Activated T-helper 1 cell treated with anti-CD3 and anti-CD28 coated beads, Interleukin-2, amount 50 U/mL, for 16 hours (primary cell): ENCODE measurements around the gene IGSF8.
"Not testable (repeated sequence)": the region's sequence is repeated elsewhere in the genome, so short reads cannot be mapped to it uniquely, and the experiment has no call there.

ENCODE experiments used
- DNase-seq, 2 donors: peaks; one replicate each; pipeline ENCODE4 v3.0.0-alpha.2; 2020; ENCODE audit warnings: low read depth in 1 of 2, low spot score in 1 of 2

Gene IGSF8

DNA sequence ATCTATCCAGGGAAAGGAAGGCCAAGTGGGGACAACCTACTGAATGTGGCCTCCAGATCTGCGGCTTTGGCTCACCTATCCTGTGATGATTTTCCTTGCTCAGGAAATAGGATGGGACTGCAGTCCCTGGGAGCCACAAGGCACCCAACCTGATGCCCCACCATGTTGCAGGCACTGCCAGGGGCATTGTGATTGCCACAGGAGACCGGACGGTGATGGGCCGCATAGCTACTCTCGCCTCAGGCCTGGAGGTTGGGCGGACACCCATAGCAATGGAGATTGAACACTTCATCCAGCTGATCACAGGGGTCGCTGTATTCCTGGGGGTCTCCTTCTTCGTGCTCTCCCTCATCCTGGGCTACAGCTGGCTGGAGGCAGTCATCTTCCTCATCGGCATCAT, 29.0 kb upstream of the IGSF8 start:
- no peak for DNase-seq

GRCh38 chr1:160126342-160126741, 27.9 kb upstream of the IGSF8 start:
- DNase-seq, result not testable (repeated sequence)

DNA sequence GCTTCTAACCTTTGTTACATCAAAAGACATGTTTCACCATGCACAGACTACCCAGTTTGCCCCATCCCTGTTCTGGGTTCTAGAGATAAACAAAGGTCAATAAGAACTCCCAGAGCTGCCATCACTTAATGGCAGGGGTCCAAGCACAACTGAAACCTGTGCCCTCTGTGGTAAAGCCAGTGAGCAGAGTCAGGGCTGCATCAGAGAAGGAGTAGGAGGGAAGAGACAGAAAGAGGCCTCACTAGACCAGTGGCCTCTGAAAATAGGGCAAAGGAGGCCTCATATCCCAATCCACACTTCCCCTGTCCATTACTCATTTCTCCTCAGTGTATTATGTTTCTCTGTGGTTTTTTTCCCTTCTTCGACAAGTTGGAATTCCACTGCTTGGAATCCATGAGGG, 27.3 kb upstream of the IGSF8 start:
- DNase-seq, result no peak

DNA sequence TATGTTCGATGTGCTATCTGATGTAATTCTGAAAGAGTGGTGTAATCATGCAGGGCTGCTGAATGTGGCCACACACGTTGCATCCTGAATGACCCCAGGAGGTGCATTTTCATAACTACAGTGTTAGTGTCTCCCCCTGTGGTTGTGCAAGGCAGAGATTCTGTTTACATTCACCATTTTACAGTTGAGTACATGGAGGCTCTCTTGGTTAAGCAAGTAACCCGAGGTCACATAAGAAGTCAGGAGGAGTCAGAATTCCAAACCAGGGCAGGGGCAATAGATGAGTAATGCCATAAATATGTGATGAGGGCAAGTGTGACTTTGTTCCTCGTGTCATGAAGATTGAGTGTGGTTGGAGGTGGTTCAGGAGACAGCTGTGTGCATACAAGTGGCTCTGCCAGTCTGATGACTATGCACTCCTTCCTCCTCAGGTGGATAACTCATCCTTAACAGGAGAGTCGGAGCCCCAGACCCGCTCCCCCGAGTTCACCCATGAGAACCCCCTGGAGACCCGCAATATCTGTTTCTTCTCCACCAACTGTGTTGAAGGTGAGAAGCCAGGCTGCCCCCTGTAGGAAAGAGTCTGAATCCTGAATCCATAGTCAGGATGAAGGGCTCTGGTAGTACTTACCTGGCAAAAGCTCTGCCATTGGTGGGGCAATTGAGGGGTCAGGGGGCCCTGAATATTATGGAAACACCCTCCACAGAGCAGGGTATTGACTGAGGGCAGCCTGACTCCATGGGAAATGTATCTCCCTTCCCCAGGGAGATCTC, 26.5 kb upstream of the IGSF8 start:
- no peak for DNase-seq

GRCh38 chr1:160123726-160124125, 25.3 kb upstream of the IGSF8 start:
- DNase-seq, result no peak

GRCh38 chr1:160122978-160123495, 24.6 kb upstream of the IGSF8 start:
- DNase-seq, result no peak

- DNase-seq, result no peak
Observed at GRCh38 chr1:160121388-160121787, 23.0 kb upstream of the IGSF8 start.

GRCh38 chr1:160120797-160121196, 22.4 kb upstream of the IGSF8 start:
- DNase-seq, result no peak

DNA sequence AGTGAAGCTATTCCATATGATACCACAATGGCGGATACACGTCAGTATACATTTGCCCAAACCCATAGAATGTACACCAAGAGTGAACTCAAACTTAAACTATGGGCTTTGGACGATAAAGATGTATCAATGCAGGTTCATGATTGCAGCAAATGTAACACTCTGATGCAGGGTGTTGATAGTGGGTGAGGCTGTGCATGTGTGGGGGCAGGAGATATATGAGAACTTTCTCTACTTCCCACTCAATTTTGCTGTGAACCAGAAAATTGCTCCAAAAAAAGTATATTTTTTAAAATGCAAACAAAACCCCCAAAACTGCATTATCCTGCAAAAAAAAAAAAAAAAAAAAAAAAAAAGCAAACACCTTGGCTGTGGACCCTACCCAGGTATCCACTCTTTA, 20.5 kb upstream of the IGSF8 start:
- DNase-seq, result no peak

GRCh38 chr1:160117709-160118183, 19.3 kb upstream of the IGSF8 start:
- DNase-seq, result no peak

- DNase-seq, result no peak
Observed at GRCh38 chr1:160117300-160117699, 18.9 kb upstream of the IGSF8 start.

DNA sequence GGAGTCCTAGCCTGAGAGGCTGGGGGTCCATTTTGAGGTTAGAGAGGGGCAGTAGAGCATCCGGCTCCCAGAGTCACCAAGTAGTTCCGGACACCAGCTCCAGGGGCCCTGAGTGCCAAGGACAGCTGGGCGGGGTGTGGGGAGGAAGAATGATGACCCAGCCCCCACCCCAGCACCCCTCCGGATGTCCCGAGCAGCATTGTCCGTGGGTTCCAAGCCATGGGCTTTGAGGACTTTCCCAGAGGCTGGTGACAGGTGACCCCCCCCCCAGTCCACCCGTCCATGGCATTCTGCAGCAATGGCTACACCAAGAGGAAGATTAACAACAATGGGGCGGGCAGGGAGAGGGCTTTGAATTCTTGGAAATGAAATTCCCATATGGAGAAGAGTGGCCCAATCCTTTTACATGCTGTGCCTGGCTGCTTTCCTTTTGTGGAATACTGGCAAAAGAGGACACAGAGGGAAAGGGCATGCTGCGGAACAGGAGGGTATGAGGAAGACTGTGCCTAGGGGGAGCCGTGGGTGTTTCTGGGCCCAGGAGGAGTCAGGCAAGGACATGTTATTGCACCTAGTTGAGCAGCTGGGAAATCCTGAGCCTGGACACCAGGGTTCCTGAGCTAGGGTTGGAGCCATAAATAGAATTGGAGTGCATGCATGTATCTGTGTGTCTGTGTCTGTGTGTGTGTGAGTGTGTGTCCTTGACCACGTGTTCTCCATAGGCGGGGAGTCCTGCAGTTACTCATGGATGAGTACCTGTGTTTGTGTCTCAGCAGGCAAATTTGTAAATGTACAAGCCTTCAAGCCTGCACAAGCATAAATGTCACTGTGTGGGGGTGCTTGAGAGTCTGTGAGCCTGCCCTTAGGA, 18.1 kb upstream of the IGSF8 start:
- no peak for DNase-seq

GRCh38 chr1:160115545-160116282, 17.3 kb upstream of the IGSF8 start, which contains the start of gene ATP1A2:
Gene ATP1A2 (plus strand): TSS chr1:160115759. CDS start chr1:160115862, 103 bp downstream.
- DNase-seq, result no peak

DNA sequence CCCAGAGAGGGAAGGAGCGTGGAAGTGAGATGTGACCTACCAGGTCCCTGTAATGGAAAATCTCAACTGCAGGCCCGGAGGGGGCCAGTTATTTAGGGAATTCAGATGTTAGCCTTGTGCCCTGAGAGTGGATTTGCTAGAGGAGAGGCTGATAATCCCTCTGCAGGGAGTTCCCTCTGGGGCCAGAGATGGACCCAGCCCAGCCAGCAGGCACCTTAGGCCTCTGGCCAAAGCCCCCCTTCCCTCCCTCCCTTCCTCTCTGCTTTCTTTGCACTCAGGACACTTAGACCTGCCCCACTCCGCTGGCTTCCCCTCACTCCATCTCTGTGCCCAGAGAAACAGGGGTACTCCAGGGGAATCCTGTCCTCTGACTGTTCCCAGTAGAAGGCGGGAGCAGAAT, 15.7 kb upstream of the IGSF8 start:
- no peak for DNase-seq

DNA sequence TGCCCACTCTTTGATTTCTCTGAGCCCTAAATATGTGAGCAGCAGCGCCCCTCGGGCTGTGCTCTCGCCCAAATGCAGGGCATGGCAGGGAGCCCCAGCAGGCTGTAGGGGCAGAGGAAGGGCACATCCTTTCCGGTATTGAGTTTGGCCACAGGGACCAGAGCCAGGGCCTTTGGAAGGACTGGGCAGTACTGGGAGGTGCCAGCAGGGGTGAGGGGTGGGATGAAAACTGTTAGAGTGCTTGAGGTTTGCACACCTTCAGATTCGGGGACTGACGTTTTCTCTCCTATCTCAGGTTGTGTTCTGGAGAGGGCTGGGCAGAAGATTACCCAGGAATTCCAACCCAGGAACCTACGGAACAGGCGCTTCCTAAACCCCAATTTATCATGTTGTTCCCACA, 15.0 kb upstream of the IGSF8 start:
- DNase-seq, result no peak

DNA sequence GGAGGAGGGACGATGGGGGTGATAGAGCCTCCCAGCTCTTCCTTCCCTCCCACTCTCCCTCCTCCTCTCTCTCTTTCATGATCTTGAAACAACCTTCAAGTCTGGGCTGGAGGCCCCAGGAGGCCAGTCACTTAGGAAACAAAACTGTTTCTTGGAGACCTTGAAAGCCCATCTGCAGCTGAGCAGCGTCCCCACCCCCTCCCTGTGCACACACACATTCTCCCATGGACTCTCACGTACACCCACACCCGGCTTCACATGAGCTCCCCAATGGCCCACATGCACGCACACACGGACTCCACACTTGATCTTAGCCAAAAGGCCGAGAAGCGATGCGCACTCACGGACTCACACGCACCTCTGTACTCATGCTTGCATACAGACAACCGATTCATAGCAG, 13.9 kb upstream of the IGSF8 start:
- DNase-seq, result no peak

GRCh38 chr1:160111462-160111861, 13.0 kb upstream of the IGSF8 start:
- DNase-seq, result not testable (repeated sequence)

DNA sequence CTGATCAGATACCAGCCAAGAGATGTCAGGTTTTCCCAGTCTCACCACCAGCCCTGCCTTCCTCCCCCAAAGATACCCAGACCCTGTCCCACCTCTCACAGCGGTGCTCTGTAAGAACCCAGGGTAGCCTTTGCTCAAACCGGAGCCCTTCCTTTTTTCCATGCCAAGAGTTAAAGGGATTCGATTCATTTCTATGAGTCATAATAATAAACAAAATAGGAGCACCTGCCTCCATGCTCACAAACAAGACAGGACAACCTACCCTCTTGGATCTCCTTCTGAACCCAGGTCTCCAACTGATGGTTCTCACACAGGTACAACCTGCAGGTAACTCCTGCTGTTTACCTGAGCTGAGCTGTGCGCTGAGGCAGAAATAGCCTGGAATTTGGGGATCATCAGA, 11.3 kb upstream of the IGSF8 start:
- no peak for DNase-seq

- no peak for DNase-seq
Observed at GRCh38 chr1:160108888-160109662, 10.7 kb upstream of the IGSF8 start.

DNA sequence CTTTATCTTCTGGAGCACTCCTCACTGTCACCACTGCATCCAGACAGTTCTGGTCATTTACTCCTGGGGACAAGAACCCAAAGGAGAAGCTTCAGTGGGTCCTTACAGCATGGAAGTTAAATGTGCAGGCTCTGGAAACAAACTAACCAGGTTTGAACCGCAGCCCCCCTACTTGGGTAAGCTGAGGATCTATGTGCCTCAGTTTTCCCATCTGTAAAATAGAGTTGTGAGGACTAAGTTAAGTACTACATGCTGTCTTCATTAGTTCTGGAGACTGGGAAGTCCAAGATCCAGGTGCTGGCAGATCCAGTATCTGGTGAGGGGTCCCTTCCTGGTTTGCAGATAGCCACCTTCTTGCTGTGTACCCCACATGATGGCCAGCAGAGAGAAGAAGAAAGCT, 9.1 kb upstream of the IGSF8 start:
- DNase-seq, result no peak
